ENCODE data around the gene MPC1.
"Not testable (repeated sequence)": the region's sequence is repeated elsewhere in the genome, so short reads cannot be mapped to it uniquely, and the experiment has no call there.

The MPC1 gene

GRCh38 chr6:166402582-166403277, 20.0 kb upstream of the MPC1 start:
- Histone ChIP-seq H3K27ac (ENCODE audit: low read length) (no peak overlapping the region), H3K4me3 (ENCODE audit: low read depth in 1 of 2, low read length in 2 of 2) (no peak overlapping the region), H3K36me3 (ENCODE audit: control insufficient read depth in 1 of 2, insufficient read depth in 2 of 2, low read length in 2 of 2) (no peaks in the 10 kb centered on the region)

GRCh38 chr6:166400649-166401250, 18.0 kb upstream of the MPC1 start:
- H3K9me3 ChIP-seq (ENCODE audit: control insufficient read depth in 1 of 2, low read length in 2 of 2); H3K36me3 ChIP-seq (ENCODE audit: control insufficient read depth in 1 of 2, insufficient read depth in 2 of 2, low read length in 2 of 2); H3K4me3 ChIP-seq (ENCODE audit: low read depth in 1 of 2, low read length in 2 of 2); H3K4me1 ChIP-seq (ENCODE audit: control insufficient read depth in 1 of 2, insufficient read depth in 2 of 2, low read length in 2 of 2); H3K27me3 ChIP-seq (ENCODE audit: low read depth, low read length); H3K27ac ChIP-seq (ENCODE audit: low read length): not testable (repeated sequence)

More at GRCh38 chr6:166402582-166403277, 20.0 kb upstream of the MPC1 start:
- peaks cover 5% of the 10 kb centered on the region for H3K27me3 ChIP-seq (ENCODE audit: low read depth, low read length)
- peaks cover 0 to 2% of the 10 kb centered on the region in 2 donors for H3K9me3 ChIP-seq (ENCODE audit: control insufficient read depth in 1 of 2, low read length in 2 of 2)
- H3K4me1 ChIP-seq (ENCODE audit: control insufficient read depth in 1 of 2, insufficient read depth in 2 of 2, low read length in 2 of 2), result no peaks in the 10 kb centered on the region

DNA sequence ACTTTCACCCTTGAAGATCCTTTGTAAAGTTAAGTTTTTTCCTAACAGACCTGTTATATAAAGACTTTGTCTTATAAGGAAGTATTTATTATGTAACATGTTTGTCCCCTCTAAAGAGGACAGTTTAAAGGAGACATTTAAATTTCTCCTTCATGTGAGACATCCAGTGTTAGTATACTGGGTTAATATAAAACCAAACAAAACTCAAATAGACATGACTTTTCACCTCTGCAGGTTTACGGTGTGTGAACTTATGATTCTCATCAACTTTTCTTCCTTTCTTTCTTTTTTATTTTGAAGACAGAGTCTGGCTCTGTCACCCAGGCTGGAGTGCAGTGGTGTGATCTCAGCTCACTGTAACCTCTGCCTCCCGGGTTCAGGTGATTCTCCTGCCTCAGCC, 17.4 kb upstream of the MPC1 start:
- no peaks in the 10 kb centered on the region for H3K36me3 ChIP-seq (ENCODE audit: control insufficient read depth in 1 of 2, insufficient read depth in 2 of 2, low read length in 2 of 2)
- H3K4me1 ChIP-seq (ENCODE audit: control insufficient read depth in 1 of 2, insufficient read depth in 2 of 2, low read length in 2 of 2), result no peaks in the 10 kb centered on the region
- no peak overlapping the region for H3K4me3 ChIP-seq (ENCODE audit: low read depth in 1 of 2, low read length in 2 of 2)
- peaks cover 5% of the 10 kb centered on the region for H3K27me3 ChIP-seq (ENCODE audit: low read depth, low read length)
- H3K9me3 ChIP-seq (ENCODE audit: control insufficient read depth in 1 of 2, low read length in 2 of 2), result peaks cover 0 to 2% of the 10 kb centered on the region in 2 donors
- no peak overlapping the region for H3K27ac ChIP-seq (ENCODE audit: low read length)

- Histone ChIP-seq H3K27me3 (ENCODE audit: low read depth, low read length) (no peaks in the 10 kb centered on the region), H3K9me3 (ENCODE audit: control insufficient read depth in 1 of 2, low read length in 2 of 2) (peaks cover 0 to 2% of the 10 kb centered on the region in 2 donors), H3K4me1 (ENCODE audit: control insufficient read depth in 1 of 2, insufficient read depth in 2 of 2, low read length in 2 of 2) (no peaks in the 10 kb centered on the region), H3K36me3 (ENCODE audit: control insufficient read depth in 1 of 2, insufficient read depth in 2 of 2, low read length in 2 of 2) (no peaks in the 10 kb centered on the region), H3K27ac (ENCODE audit: low read length) (no peak overlapping the region), H3K4me3 (ENCODE audit: low read depth in 1 of 2, low read length in 2 of 2) (no peak overlapping the region)
Observed at GRCh38 chr6:166398348-166398747, 15.6 kb upstream of the MPC1 start.

DNA sequence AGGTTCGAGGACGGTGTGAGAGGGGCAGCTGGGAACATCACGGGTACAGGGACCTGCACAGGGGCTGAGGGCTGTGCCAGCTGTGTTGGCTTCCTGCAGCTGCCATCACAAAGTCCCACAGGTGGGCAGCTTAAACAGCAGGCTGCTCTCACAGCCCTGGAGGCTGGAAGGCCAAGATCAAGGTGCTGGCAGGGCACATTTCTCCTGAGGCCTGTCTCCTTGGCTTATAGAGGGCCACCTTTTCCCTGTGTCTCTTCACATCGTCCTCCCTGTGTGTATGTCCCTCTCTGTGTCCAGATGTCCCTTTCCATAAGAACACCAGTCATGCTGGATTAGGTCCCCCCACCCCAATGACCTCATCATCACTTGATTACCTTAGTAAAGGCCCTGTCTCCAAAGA, 15.1 kb upstream of the MPC1 start:
- Histone ChIP-seq H3K4me1 (ENCODE audit: control insufficient read depth in 1 of 2, insufficient read depth in 2 of 2, low read length in 2 of 2) (no peaks in the 10 kb centered on the region), H3K9me3 (ENCODE audit: control insufficient read depth in 1 of 2, low read length in 2 of 2) (peaks cover 0 to 2% of the 10 kb centered on the region in 2 donors)

GRCh38 chr6:166395778-166396177, 13.0 kb upstream of the MPC1 start:
- Histone ChIP-seq H3K4me1 (ENCODE audit: control insufficient read depth in 1 of 2, insufficient read depth in 2 of 2, low read length in 2 of 2) (no peaks in the 10 kb centered on the region), H3K27me3 (ENCODE audit: low read depth, low read length) (no peaks in the 10 kb centered on the region), H3K4me3 (ENCODE audit: low read depth in 1 of 2, low read length in 2 of 2) (no peak overlapping the region), H3K9me3 (ENCODE audit: control insufficient read depth in 1 of 2, low read length in 2 of 2) (peaks cover 0 to 2% of the 10 kb centered on the region in 2 donors), H3K36me3 (ENCODE audit: control insufficient read depth in 1 of 2, insufficient read depth in 2 of 2, low read length in 2 of 2) (no peaks in the 10 kb centered on the region), H3K27ac (ENCODE audit: low read length) (no peak overlapping the region)

More for the DNA sequence above, 15.1 kb upstream of the MPC1 start:
- no peaks in the 10 kb centered on the region for H3K36me3 ChIP-seq (ENCODE audit: control insufficient read depth in 1 of 2, insufficient read depth in 2 of 2, low read length in 2 of 2)
- no peaks in the 10 kb centered on the region for H3K27me3 ChIP-seq (ENCODE audit: low read depth, low read length)
- H3K27ac ChIP-seq (ENCODE audit: low read length), result no peak overlapping the region
- no peak overlapping the region for H3K4me3 ChIP-seq (ENCODE audit: low read depth in 1 of 2, low read length in 2 of 2)

DNA sequence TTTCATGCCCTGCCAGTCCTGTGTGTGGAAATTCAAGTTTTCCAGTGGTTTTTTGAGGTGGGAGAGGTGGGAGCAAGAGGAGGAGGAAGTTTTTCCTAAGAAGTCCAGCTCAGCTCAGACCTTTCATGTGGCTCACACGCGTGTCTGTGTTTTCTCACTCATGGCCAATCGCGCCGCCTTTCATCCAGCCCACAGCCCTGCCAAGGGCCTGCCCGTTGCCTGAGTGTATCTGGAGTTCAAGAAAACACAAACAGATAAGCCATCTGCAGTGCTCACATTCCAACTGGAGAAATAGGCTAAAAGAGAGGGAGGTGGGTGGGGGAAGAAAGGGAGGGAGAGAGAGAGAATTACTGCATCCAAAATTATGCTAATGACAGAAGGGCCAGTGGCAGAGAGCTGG, 12.6 kb upstream of the MPC1 start:
- no peak overlapping the region for H3K4me3 ChIP-seq (ENCODE audit: low read depth in 1 of 2, low read length in 2 of 2)
- H3K36me3 ChIP-seq (ENCODE audit: control insufficient read depth in 1 of 2, insufficient read depth in 2 of 2, low read length in 2 of 2), result no peaks in the 10 kb centered on the region
- H3K4me1 ChIP-seq (ENCODE audit: control insufficient read depth in 1 of 2, insufficient read depth in 2 of 2, low read length in 2 of 2), result no peaks in the 10 kb centered on the region
- peaks cover 0 to 2% of the 10 kb centered on the region in 2 donors for H3K9me3 ChIP-seq (ENCODE audit: control insufficient read depth in 1 of 2, low read length in 2 of 2)
- no peak overlapping the region for H3K27ac ChIP-seq (ENCODE audit: low read length)
- no peaks in the 10 kb centered on the region for H3K27me3 ChIP-seq (ENCODE audit: low read depth, low read length)

GRCh38 chr6:166394036-166394892, 11.5 kb upstream of the MPC1 start:
- Histone ChIP-seq H3K4me3 (ENCODE audit: low read depth in 1 of 2, low read length in 2 of 2) (no peak overlapping the region), H3K27ac (ENCODE audit: low read length) (no peak overlapping the region), H3K27me3 (ENCODE audit: low read depth, low read length) (no peaks in the 10 kb centered on the region), H3K36me3 (ENCODE audit: control insufficient read depth in 1 of 2, insufficient read depth in 2 of 2, low read length in 2 of 2) (no peaks in the 10 kb centered on the region), H3K4me1 (ENCODE audit: control insufficient read depth in 1 of 2, insufficient read depth in 2 of 2, low read length in 2 of 2) (no peaks in the 10 kb centered on the region), H3K9me3 (ENCODE audit: control insufficient read depth in 1 of 2, low read length in 2 of 2) (peaks cover 0 to 2% of the 10 kb centered on the region in 2 donors)

GRCh38 chr6:166393535-166393823, 10.7 kb upstream of the MPC1 start:
- Histone ChIP-seq H3K4me3 (ENCODE audit: low read depth in 1 of 2, low read length in 2 of 2) (no peak overlapping the region), H3K36me3 (ENCODE audit: control insufficient read depth in 1 of 2, insufficient read depth in 2 of 2, low read length in 2 of 2) (no peaks in the 10 kb centered on the region), H3K27ac (ENCODE audit: low read length) (no peak overlapping the region), H3K9me3 (ENCODE audit: control insufficient read depth in 1 of 2, low read length in 2 of 2) (peaks cover 0 to 2% of the 10 kb centered on the region in 2 donors), H3K4me1 (ENCODE audit: control insufficient read depth in 1 of 2, insufficient read depth in 2 of 2, low read length in 2 of 2) (no peaks in the 10 kb centered on the region), H3K27me3 (ENCODE audit: low read depth, low read length) (no peaks in the 10 kb centered on the region)

GRCh38 chr6:166392755-166393534, 10.2 kb upstream of the MPC1 start:
- H3K9me3 ChIP-seq (ENCODE audit: control insufficient read depth in 1 of 2, low read length in 2 of 2); H3K4me1 ChIP-seq (ENCODE audit: control insufficient read depth in 1 of 2, insufficient read depth in 2 of 2, low read length in 2 of 2); H3K27ac ChIP-seq (ENCODE audit: low read length); H3K27me3 ChIP-seq (ENCODE audit: low read depth, low read length); H3K4me3 ChIP-seq (ENCODE audit: low read depth in 1 of 2, low read length in 2 of 2); H3K36me3 ChIP-seq (ENCODE audit: control insufficient read depth in 1 of 2, insufficient read depth in 2 of 2, low read length in 2 of 2): not testable (repeated sequence)

GRCh38 chr6:166389119-166389518, 6.4 kb upstream of the MPC1 start:
- Histone ChIP-seq H3K27me3 (ENCODE audit: low read depth, low read length) (no peaks in the 10 kb centered on the region), H3K27ac (ENCODE audit: low read length) (no peak overlapping the region), H3K36me3 (ENCODE audit: control insufficient read depth in 1 of 2, insufficient read depth in 2 of 2, low read length in 2 of 2) (no peaks in the 10 kb centered on the region), H3K4me3 (ENCODE audit: low read depth in 1 of 2, low read length in 2 of 2) (no peak overlapping the region), H3K9me3 (ENCODE audit: control insufficient read depth in 1 of 2, low read length in 2 of 2) (no peaks in the 10 kb centered on the region), H3K4me1 (ENCODE audit: control insufficient read depth in 1 of 2, insufficient read depth in 2 of 2, low read length in 2 of 2) (no peaks in the 10 kb centered on the region)

Measured in muscle layer of duodenum (tissue), 2 donors.